GM23248 (cell line): ENCODE results near the gene SOX8.

ENCODE experiments used
- EZH2 ChIP-seq: fragments of 200-600 bp; sonication (generic); IDR thresholded peaks from 2 replicates; pipeline ENCODE4 v1.6.1; 2018; ENCODE audit warnings: antibody characterized with exemption, mild to moderate bottlenecking; ENCODE audit not compliant: insufficient read depth, poor library complexity, severe bottlenecking
- EZH2phosphoT487 ChIP-seq: fragments of 200-600 bp; sonication (generic); IDR thresholded peaks from 2 replicates; pipeline ENCODE4 v1.6.1; 2018; ENCODE audit warnings: antibody characterized with exemption, moderate library complexity, mild to moderate bottlenecking, low read depth; ENCODE audit not compliant: insufficient read depth

GRCh38 chr16:1010251-1010650 lies 28.7 kb downstream of the SOX8 start:
- TF ChIP-seq EZH2, result no peak
- no peak for TF ChIP-seq EZH2phosphoT487
